Keratinocyte (primary cell): ENCODE measurements around the gene GRM7.

ENCODE experiments used
- EZH2 ChIP-seq: IDR thresholded peaks from one replicate; pipeline ENCODE4 v1.6.1; 2012; ENCODE audit warnings: inconsistent platforms, mild to moderate bottlenecking, low read length, moderate library complexity
- TF ChIP-seq, protein P1 (sequence below), 3 experiments: IDR thresholded peaks in 1 of 3; conservative IDR thresholded peaks in 1 of 3; optimal IDR thresholded peaks in 1 of 3; 2 replicates in 2 of 3; 3 replicates in 1 of 3; pipeline versions ENCODE3 to v1.5.1; 2011; ENCODE audit warnings: low read length in 3 of 3, mild to moderate bottlenecking in 3 of 3, moderate library complexity in 2 of 3, control low read depth in 1 of 3, inconsistent platforms in 1 of 3; ENCODE audit not compliant: insufficient read depth in 2 of 3; ENCODE audit errors: extremely low read depth in 1 of 3

DNA sequence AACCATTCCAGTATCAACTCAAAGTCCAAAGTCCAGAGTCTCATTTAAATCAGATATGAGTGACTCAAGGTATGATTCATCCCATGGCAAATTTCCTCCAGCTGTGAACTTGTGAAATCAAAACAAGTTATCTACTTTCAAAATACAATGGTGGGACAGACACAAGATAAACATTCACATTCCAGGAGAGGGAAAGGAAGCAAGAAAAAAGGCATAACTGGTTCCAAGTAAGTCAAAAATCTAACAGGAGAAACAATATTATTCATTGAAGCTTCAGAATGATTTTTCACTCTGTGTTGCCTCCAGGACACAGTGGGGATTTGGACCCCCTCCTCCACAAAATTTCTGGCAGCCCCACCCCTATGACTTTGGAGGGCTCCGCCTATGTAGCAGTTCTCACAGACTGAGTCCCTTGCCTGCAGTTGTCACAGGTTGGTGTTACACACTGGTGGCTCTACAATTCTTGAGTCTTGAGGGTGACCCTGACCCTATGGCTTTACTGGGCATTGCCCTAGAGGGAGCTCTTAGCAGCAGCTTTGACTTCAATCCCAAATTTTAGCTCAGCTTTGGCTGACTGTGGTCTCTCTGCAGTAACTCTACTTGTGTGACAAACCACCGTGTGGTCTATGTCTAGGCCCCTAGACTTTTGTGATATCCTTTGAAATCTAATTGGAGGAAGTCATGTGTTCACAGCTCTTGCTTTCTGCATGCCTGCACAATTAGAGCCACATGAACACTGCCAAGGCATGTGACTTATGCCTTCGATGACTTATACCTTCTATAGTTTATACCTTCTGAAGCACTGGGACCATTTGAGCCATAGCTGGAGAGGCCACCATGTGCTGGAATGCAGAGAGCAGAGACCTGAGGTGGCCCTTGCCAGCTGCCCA, 644.2 kb downstream of the GRM7 start:
- TF ChIP-seq, protein P1, sequence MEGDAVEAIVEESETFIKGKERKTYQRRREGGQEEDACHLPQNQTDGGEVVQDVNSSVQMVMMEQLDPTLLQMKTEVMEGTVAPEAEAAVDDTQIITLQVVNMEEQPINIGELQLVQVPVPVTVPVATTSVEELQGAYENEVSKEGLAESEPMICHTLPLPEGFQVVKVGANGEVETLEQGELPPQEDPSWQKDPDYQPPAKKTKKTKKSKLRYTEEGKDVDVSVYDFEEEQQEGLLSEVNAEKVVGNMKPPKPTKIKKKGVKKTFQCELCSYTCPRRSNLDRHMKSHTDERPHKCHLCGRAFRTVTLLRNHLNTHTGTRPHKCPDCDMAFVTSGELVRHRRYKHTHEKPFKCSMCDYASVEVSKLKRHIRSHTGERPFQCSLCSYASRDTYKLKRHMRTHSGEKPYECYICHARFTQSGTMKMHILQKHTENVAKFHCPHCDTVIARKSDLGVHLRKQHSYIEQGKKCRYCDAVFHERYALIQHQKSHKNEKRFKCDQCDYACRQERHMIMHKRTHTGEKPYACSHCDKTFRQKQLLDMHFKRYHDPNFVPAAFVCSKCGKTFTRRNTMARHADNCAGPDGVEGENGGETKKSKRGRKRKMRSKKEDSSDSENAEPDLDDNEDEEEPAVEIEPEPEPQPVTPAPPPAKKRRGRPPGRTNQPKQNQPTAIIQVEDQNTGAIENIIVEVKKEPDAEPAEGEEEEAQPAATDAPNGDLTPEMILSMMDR (optimal IDR thresholded peaks at IDR 0.05 in 1 of 3, IDR thresholded peaks at IDR 0.05 in 1 of 3, conservative IDR thresholded peaks at IDR 0.05 in 1 of 3; ENCODE audit: extremely low read depth in 1 of 3, insufficient read depth in 2 of 3, low read length in 3 of 3) = no peak
- TF ChIP-seq EZH2 = no peak
